ENCODE measurements around the gene APBB2. TPM values are rescaled to one million over a fixed set of nuclear protein-coding genes. Genes with fewer than 3 reads are reported as not detected.

APBB2 gene
- total and polyA plus RNA-seq, 2 of the 8 experiments (the other 6 are each of a cell fraction or from before 2014, with no cell fraction given) = 58.7 to 59.4 TPM

GRCh38 chr4:41160012-41160789 is 54.1 kb downstream of the APBB2 start:
- FAIRE-seq = no peak
- TF ChIP-seq CTCF (IDR thresholded peaks at IDR 0.05; ENCODE audit: control extremely low read depth in 1 of 3, insufficient read depth in 1 of 3, low read depth in 1 of 3, low read length in 3 of 3) = no peak
- no peak for TF ChIP-seq POU5F1 (IDR thresholded peaks at IDR 0.05; ENCODE audit: low read depth, low read length)
- TF ChIP-seq CREB1 (IDR thresholded peaks at IDR 0.05) = no peak
- no peak for TF ChIP-seq YY1 (IDR thresholded peaks at IDR 0.05; ENCODE audit: low read depth, low read length)
- TF ChIP-seq SP1 (IDR thresholded peaks at IDR 0.05; ENCODE audit: low read depth, low read length) = no peak
- no peak for TF ChIP-seq BRCA1 (IDR thresholded peaks at IDR 0.05; ENCODE audit: low read depth, low read length)
- TF ChIP-seq KDM4A (IDR thresholded peaks at IDR 0.05; ENCODE audit: low read depth, low read length, severe bottlenecking) = no peak
- no peak for TF ChIP-seq JUN (IDR thresholded peaks at IDR 0.05; ENCODE audit: low read depth, low read length)
- TF ChIP-seq ZNF274 (IDR thresholded peaks at IDR 0.05; ENCODE audit: borderline replicate concordance, extremely low read depth, low read length) = no peak
- no peak for TF ChIP-seq MAFK (IDR thresholded peaks at IDR 0.05; ENCODE audit: low read depth, low read length)
- TF ChIP-seq RBBP5 (IDR thresholded peaks at IDR 0.05; ENCODE audit: borderline replicate concordance, low read depth, low read length) = no peak

More at GRCh38 chr4:41160012-41160789, 54.1 kb downstream of the APBB2 start:
- no peak overlapping the region for H3K4ac ChIP-seq (replicated peaks; ENCODE audit: insufficient read length, low read depth, low read length)
- H3K14ac ChIP-seq (ENCODE audit: insufficient read length) = no peak overlapping the region
- no peak overlapping the region for H2BK5ac ChIP-seq (ENCODE audit: low read depth, low read length)
- H4K8ac ChIP-seq (ENCODE audit: extremely low read depth, insufficient read depth, low read length) = no peak overlapping the region
- WGBS, 2 experiments (ENCODE audit: extremely low coverage in 1 of 2, insufficient coverage in 1 of 2, insufficient read length in 1 of 2, insufficient replicate concordance in 2 of 2, low coverage in 1 of 2, low lambda C conversion rate in 2 of 2, missing lambda C conversion rate in 1 of 2) = 92% methylated on average over 10 of the region's 10 CpGs; no CpG with 5 or more reads in 1 of the 2 experiments
- H3K9me3 ChIP-seq (ENCODE audit: insufficient read depth in 2 of 2, low read depth in 1 of 2, low read length in 1 of 2) = no peaks in the 10 kb centered on the region
- peaks cover 0 to 17% of the 10 kb centered on the region in 2 experiments; a peak in 2 of 4 replicates for H3K79me2 ChIP-seq (ENCODE audit: control insufficient read depth in 1 of 2, insufficient read depth in 2 of 2, low read length in 2 of 2)
- no peak overlapping the region for H2BK20ac ChIP-seq (ENCODE audit: low read length)
- peaks cover 2% of the 10 kb centered on the region for H3K79me1 ChIP-seq (ENCODE audit: low read depth, low read length)
- no peak overlapping the region for H4K5ac ChIP-seq (ENCODE audit: insufficient read length, low read depth, low read length)
- no peak overlapping the region for H2BK15ac ChIP-seq (ENCODE audit: low read length)
- no peak overlapping the region for H2BK120ac ChIP-seq (replicated peaks; ENCODE audit: low read depth, low read length)
- peak in 1 of 2 experiments; percentile 27 for DNase-seq (ENCODE audit: low read depth in 1 of 2, low spot score in 2 of 2)
- no peak overlapping the region for H3K56ac ChIP-seq (replicated peaks; ENCODE audit: insufficient read length, low read depth, low read length)
- H2AK5ac ChIP-seq (ENCODE audit: low read depth, low read length) = no peak overlapping the region
- H2BK12ac ChIP-seq (ENCODE audit: low read depth, low read length) = no peak overlapping the region
- no peak overlapping the region for H2AFZ ChIP-seq (ENCODE audit: low read length)
- ChIA-PET POLR2A (ENCODE audit: partially characterized antibody) (interaction anchor here (1.1 to 1.6 kb wide), 6 partner anchors 12 to 100 kb away, joined by 3 to 6 read pairs (median 3); partner anchors contain the start of genes APBB2 and UCHL1), CTCF (ENCODE audit: partially characterized antibody) (interaction anchor here (0.6 to 2.0 kb wide), 4 partner anchors 11 to 181 kb away, joined by 3 to 6 read pairs (median 5); no protein-coding TSS in a partner anchor)
- H3K18ac ChIP-seq (ENCODE audit: extremely low read depth, low read length) = no peak overlapping the region
- no peaks in the 10 kb centered on the region; a peak in 2 of 7 replicates for H3K4me1 ChIP-seq (replicated peaks in 1 of 4; ENCODE audit: control insufficient read depth in 3 of 4, insufficient read depth in 4 of 4, low read length in 3 of 4)
- no peak overlapping the region for H3K9ac ChIP-seq (replicated peaks in 1 of 4; ENCODE audit: extremely low read depth in 1 of 4, low read depth in 3 of 4, low read length in 3 of 4)
- no peaks in the 10 kb centered on the region for H3K23me2 ChIP-seq (ENCODE audit: low read depth, low read length)
- no peaks in the 10 kb centered on the region for H3K27me3 ChIP-seq (replicated peaks in 1 of 4; ENCODE audit: control insufficient read depth in 3 of 4, extremely low read depth in 1 of 4, insufficient read depth in 3 of 4, low read length in 3 of 4)
- H4K91ac ChIP-seq (replicated peaks; ENCODE audit: insufficient read length, low read length) = no peak overlapping the region
- H3K4me2 ChIP-seq (ENCODE audit: insufficient read depth in 1 of 2, low read depth in 2 of 2, low read length in 2 of 2) = no peak overlapping the region
- H3K23ac ChIP-seq (ENCODE audit: insufficient read length) = no peak overlapping the region
- H3K27ac ChIP-seq (ENCODE audit: low read depth, low read length) = no peak overlapping the region
- H3K4me3 ChIP-seq (ENCODE audit: extremely low read depth in 1 of 4, insufficient read depth in 2 of 4, low read depth in 3 of 4, low read length in 4 of 4) = no peak overlapping the region
- no peaks in the 10 kb centered on the region for H3K36me3 ChIP-seq (ENCODE audit: control insufficient read depth in 2 of 4, insufficient read depth in 4 of 4, low read length in 3 of 4)
- H4K20me1 ChIP-seq (replicated peaks in 1 of 2; ENCODE audit: control insufficient read depth in 1 of 2, insufficient read depth in 2 of 2, low read length in 2 of 2) = no peaks in the 10 kb centered on the region

All from H1 (cell line).